Calu3 (cell line): ENCODE data around the gene TTLL10. TPM values are rescaled to one million over a fixed set of nuclear protein-coding genes. Genes with fewer than 3 reads are reported as not detected.
A peak's percentile ranks its signal among the peaks of the same experiment; 100 is the strongest.

Experiments
- BruUV-seq: library from RNA; stranded (reverse); fragments of 400-500 nt; replicated peaks from 2 replicates; lab custom pipeline; 2021; lab: Mats Ljungman, UMichigan
- CTCF ChIA-PET: fragments of 300-600 bp; sonication (Branson Sonifier 250); formaldehyde crosslinking; loops from one replicate; lab custom pipeline; 2022; ENCODE audit warnings: antibody characterized with exemption; lab: Charles Lee
- DNase-seq: peaks from one replicate; pipeline ENCODE4 v3.0.0; 2022
- H3K27ac Mint-ChIP-seq: one replicate; pipeline ENCODE4 v1.8.0; 2022; ENCODE audit warnings: mixed read lengths; ENCODE audit not compliant: unreplicated experiment
- H3K27me3 Mint-ChIP-seq: one replicate; pipeline ENCODE4 v1.8.0; 2022; ENCODE audit warnings: mixed read lengths; ENCODE audit not compliant: unreplicated experiment
- H3K36me3 Mint-ChIP-seq: one replicate; pipeline ENCODE4 v1.8.0; 2022; ENCODE audit warnings: mild to moderate bottlenecking, moderate library complexity, mixed read lengths; ENCODE audit not compliant: insufficient read depth, unreplicated experiment
- H3K4me1 Mint-ChIP-seq: one replicate; pipeline ENCODE4 v1.8.0; 2022; ENCODE audit warnings: mild to moderate bottlenecking, low read depth, mixed read lengths; ENCODE audit not compliant: unreplicated experiment
- H3K4me3 Mint-ChIP-seq: one replicate; pipeline ENCODE4 v1.8.0; 2022; ENCODE audit warnings: mild to moderate bottlenecking, low read depth, moderate library complexity, mixed read lengths; ENCODE audit not compliant: unreplicated experiment
- H3K9me3 Mint-ChIP-seq: one replicate; pipeline ENCODE4 v1.8.0; 2022; ENCODE audit warnings: low read depth, mixed read lengths; ENCODE audit not compliant: unreplicated experiment
- CTCF ChIP-seq: fragments of 200-600 bp; IDR thresholded peaks from one replicate; pipeline ENCODE4 v1.8.0; 2022; ENCODE audit warnings: antibody characterized with exemption; ENCODE audit not compliant: unreplicated experiment
- intact Hi-C: fragments of 100-400 bp; cut with micrococcal nuclease; formaldehyde crosslinking; loops from one replicate; pipeline ENCODE4 v1.10.0; 2022; ENCODE audit not compliant: unreplicated experiment
- microRNA-seq: library from miRNA; unstranded; fragments of <30 nt; microRNA quantifications from one replicate; pipeline ENCODE4 v1.2.0, GENCODE V29; 2022
- total RNA-seq: library from RNA; stranded (reverse); gene quantifications from 2 replicates; pipeline ENCODE4 v1.2.3, GENCODE V29; 2022

Gene TTLL10
- total RNA-seq, 1 experiment from 2014 or later, result 3.5 TPM

GRCh38 chr1:1246577-1247340, 73.1 kb downstream of the TTLL10 start, which contains the start of gene C1QTNF12:
C1QTNF12 (minus strand) TSS chr1:1246722; CDS start chr1:1246690, 32 bp downstream.
- DNase-seq, result no peak
- no peak within 1 kb of the TSS for H3K27ac Mint-ChIP-seq
- H3K4me1 Mint-ChIP-seq, result no peaks in the 10 kb centered on the region
- intact Hi-C loops, result loop anchor here (5.0 kb wide), 1 partner anchor 124 kb away; no protein-coding TSS in a partner anchor
- H3K36me3 Mint-ChIP-seq, result peaks cover 12% of the 10 kb centered on the region
- BruUV-seq, result no TSS peak
- no peak for TF ChIP-seq CTCF
- H3K4me3 Mint-ChIP-seq, result no peak within 1 kb of the TSS
- H3K27me3 Mint-ChIP-seq, result no peaks in the 10 kb centered on the region
- CTCF ChIA-PET, result no interaction called here
- H3K9me3 Mint-ChIP-seq, result no peaks in the 10 kb centered on the region

- no peak for DNase-seq
- no peaks in the 10 kb centered on the region for H3K27me3 Mint-ChIP-seq
- H3K4me3 Mint-ChIP-seq, result no peak overlapping the region
- no peak for TF ChIP-seq CTCF
- H3K9me3 Mint-ChIP-seq, result no peaks in the 10 kb centered on the region
- CTCF ChIA-PET, result no interaction called here
- no peak overlapping the region for H3K27ac Mint-ChIP-seq
- BruUV-seq, result no TSS peak
- peaks cover 12% of the 10 kb centered on the region for H3K36me3 Mint-ChIP-seq
- no peaks in the 10 kb centered on the region for H3K4me1 Mint-ChIP-seq
- intact Hi-C loops, result loop anchor here (5.0 kb wide), 1 partner anchor 125 kb away; no protein-coding TSS in a partner anchor
Measured at GRCh38 chr1:1247341-1247913, 73.7 kb downstream of the TTLL10 start.

Small RNA genes within 50 kb of the gene (microRNA-seq; reads per million reads assigned to microRNA genes)
- gene MIR200A, result 11,766 reads per million, percentile 95 among the genes with 10 or more reads in this experiment
- gene MIR200B, result 45,829 reads per million, percentile 99 among the genes with 10 or more reads in this experiment
- gene MIR429, result 16,372 reads per million, percentile 98 among the genes with 10 or more reads in this experiment

Other genes with a start within 250 kb of the TTLL10 start
- gene SAMD11, start 250.0 kb upstream of the TTLL10 start, total RNA-seq, result 0.27 and 0.54 TPM in 2 replicates
- 98.6 and 107 TPM in 2 replicates for gene NOC2L, start 214.6 kb upstream of the TTLL10 start, total RNA-seq
- gene KLHL17, start 213.3 kb upstream of the TTLL10 start, total RNA-seq, result 27.1 and 27.8 TPM in 2 replicates
- gene PLEKHN1, start 207.4 kb upstream of the TTLL10 start, total RNA-seq, result 11.9 and 16.2 TPM in 2 replicates
- gene PERM1, start 191.8 kb upstream of the TTLL10 start, total RNA-seq, result not detected in 2 replicates
- 35.5 and 51.3 TPM in 2 replicates for gene HES4, start 173.8 kb upstream of the TTLL10 start, total RNA-seq
- gene ISG15, start 160.4 kb upstream of the TTLL10 start, total RNA-seq, result 165 and 522 TPM in 2 replicates
- gene AGRN, start 153.8 kb upstream of the TTLL10 start, total RNA-seq, result 446 and 552 TPM in 2 replicates
- 5.0 and 5.6 TPM in 2 replicates for gene RNF223, start 99.6 kb upstream of the TTLL10 start, total RNA-seq
- 32.4 and 34.7 TPM in 2 replicates for gene C1orf159, start 57.8 kb upstream of the TTLL10 start, total RNA-seq
- 0.66 TPM in 1 of 2 replicates, not detected in the other for gene TNFRSF18, start 32.7 kb downstream of the TTLL10 start, total RNA-seq
- gene TNFRSF4, start 40.3 kb downstream of the TTLL10 start, total RNA-seq, result not detected in 2 replicates
- 128 and 161 TPM in 2 replicates for gene SDF4, start 58.1 kb downstream of the TTLL10 start, total RNA-seq
- gene B3GALT6, start 58.4 kb downstream of the TTLL10 start, total RNA-seq, result 23.4 and 25.9 TPM in 2 replicates
- gene C1QTNF12, start 72.8 kb downstream of the TTLL10 start, total RNA-seq, result 2.0 and 4.2 TPM in 2 replicates
- gene UBE2J2, start 100.0 kb downstream of the TTLL10 start, total RNA-seq, result 45.6 and 50.0 TPM in 2 replicates
- gene SCNN1D, start 106.6 kb downstream of the TTLL10 start, total RNA-seq, result 2.5 and 4.1 TPM in 2 replicates
- 41.1 and 48.3 TPM in 2 replicates for gene ACAP3, start 134.1 kb downstream of the TTLL10 start, total RNA-seq
- gene PUSL1, start 134.7 kb downstream of the TTLL10 start, total RNA-seq, result 22.7 and 24.7 TPM in 2 replicates
- gene INTS11, start 150.8 kb downstream of the TTLL10 start, total RNA-seq, result 110 and 117 TPM in 2 replicates
- gene CPTP, start 150.9 kb downstream of the TTLL10 start, total RNA-seq, result 20.1 and 23.7 TPM in 2 replicates
- gene TAS1R3, start 157.4 kb downstream of the TTLL10 start, total RNA-seq, result 0.24 and 0.42 TPM in 2 replicates
- gene DVL1, start 175.5 kb downstream of the TTLL10 start, total RNA-seq, result 83.9 and 90.9 TPM in 2 replicates
- not detected in 2 replicates for gene MXRA8, start 184.7 kb downstream of the TTLL10 start, total RNA-seq
- 98.9 and 107 TPM in 2 replicates for gene AURKAIP1, start 201.3 kb downstream of the TTLL10 start, total RNA-seq
- gene CCNL2, start 225.5 kb downstream of the TTLL10 start, total RNA-seq, result 166 and 172 TPM in 2 replicates
- 81.2 and 99.1 TPM in 2 replicates for gene MRPL20, start 233.4 kb downstream of the TTLL10 start, total RNA-seq
- not detected in 2 replicates for gene ANKRD65, start 247.4 kb downstream of the TTLL10 start, total RNA-seq